H9 (cell line): ENCODE measurements around the gene CXCL14. TPM values are rescaled to one million over a fixed set of nuclear protein-coding genes. Genes with fewer than 3 reads are reported as not detected.

Source experiments
- DNase-seq: peaks from one replicate; pipeline ENCODE4 v3.0.0-alpha.2; 2017
- H2AFZ ChIP-seq: one replicate; pipeline ENCODE4 v1.6.1; 2013; ENCODE audit warnings: mild to moderate bottlenecking, low read length, control low read depth, moderate library complexity
- H2AK5ac ChIP-seq: 2 replicates; pipeline ENCODE4 v1.6.1; 2013; ENCODE audit warnings: low read length, control low read depth, mixed read lengths; ENCODE audit not compliant: insufficient read length
- H2BK120ac ChIP-seq: one replicate; pipeline ENCODE4 v1.6.1; 2013; ENCODE audit warnings: low read depth, mild to moderate bottlenecking, low read length, control low read depth, inconsistent platforms; ENCODE audit not compliant: poor library complexity, severe bottlenecking
- H2BK12ac ChIP-seq: 2 replicates; pipeline ENCODE4 v1.6.1; 2013; ENCODE audit warnings: low read length, control low read depth, mixed read lengths, low read depth; ENCODE audit not compliant: insufficient read length
- H2BK15ac ChIP-seq: 2 replicates; pipeline ENCODE4 v1.6.1; 2013; ENCODE audit warnings: low read depth, low read length, control low read depth
- H2BK20ac ChIP-seq: one replicate; pipeline ENCODE4 v1.6.1; 2013; ENCODE audit warnings: low read depth, mild to moderate bottlenecking, low read length, control low read depth, inconsistent platforms; ENCODE audit not compliant: poor library complexity, severe bottlenecking
- H2BK5ac ChIP-seq: 2 replicates; pipeline ENCODE4 v1.6.1; 2013; ENCODE audit warnings: low read length, control low read depth, mixed read lengths; ENCODE audit not compliant: insufficient read length
- H3K14ac ChIP-seq: 2 replicates; pipeline ENCODE4 v1.6.1; 2013; ENCODE audit warnings: low read length, control low read depth; ENCODE audit not compliant: insufficient read depth
- H3K18ac ChIP-seq: 2 replicates; pipeline ENCODE4 v1.6.1; 2013; ENCODE audit warnings: low read depth, mild to moderate bottlenecking, mixed read lengths, low read length, control low read depth; ENCODE audit not compliant: insufficient read length
- H3K23ac ChIP-seq: 2 replicates; pipeline ENCODE4 v1.6.1; 2013; ENCODE audit warnings: low read length, control low read depth, mixed read lengths, low read depth; ENCODE audit not compliant: insufficient read length
- H3K23me2 ChIP-seq: 2 replicates; pipeline ENCODE4 v1.6.1; 2013; ENCODE audit warnings: low read depth, mild to moderate bottlenecking, mixed read lengths, low read length, control low read depth; ENCODE audit not compliant: insufficient read length, poor library complexity, severe bottlenecking
- H3K27ac ChIP-seq: 2 replicates; pipeline ENCODE4 v1.5.1; 2013; ENCODE audit warnings: low read length, control low read depth, mixed read lengths, low read depth; ENCODE audit not compliant: insufficient read length
- H3K27me3 ChIP-seq: 2 replicates; pipeline ENCODE4 v1.6.1; 2013; ENCODE audit warnings: low read length, control low read depth, inconsistent platforms; ENCODE audit not compliant: insufficient read depth
- H3K4ac ChIP-seq: 2 replicates; pipeline ENCODE4 v1.6.1; 2013; ENCODE audit warnings: low read depth, mild to moderate bottlenecking, control low read depth, inconsistent platforms, low read length, moderate library complexity
- H3K4me1 ChIP-seq: 2 replicates; pipeline ENCODE4 v1.6.1; 2013; ENCODE audit warnings: low read length, control low read depth, inconsistent platforms; ENCODE audit not compliant: insufficient read depth
- H3K4me2 ChIP-seq: 2 replicates; pipeline ENCODE4 v1.6.1; 2013; ENCODE audit warnings: low read length, control low read depth, mixed read lengths; ENCODE audit not compliant: insufficient read length, insufficient read depth
- H3K56ac ChIP-seq: 2 replicates; pipeline ENCODE4 v1.6.1; 2013; ENCODE audit warnings: low read depth, mild to moderate bottlenecking, mixed read lengths, low read length, control low read depth; ENCODE audit not compliant: insufficient read length
- H3K79me1 ChIP-seq: 2 replicates; pipeline ENCODE4 v1.6.1; 2013; ENCODE audit warnings: low read depth, mild to moderate bottlenecking, moderate library complexity, low read length, control low read depth, inconsistent platforms; ENCODE audit not compliant: insufficient read depth, poor library complexity, severe bottlenecking
- H3K79me2 ChIP-seq: 2 replicates; pipeline ENCODE4 v1.6.1; 2013; ENCODE audit warnings: low read length, control low read depth, inconsistent platforms; ENCODE audit not compliant: insufficient read depth
- H3K9ac ChIP-seq: 2 replicates; pipeline ENCODE4 v1.6.1; 2013; ENCODE audit warnings: low read length, control low read depth, mixed read lengths; ENCODE audit not compliant: insufficient read length; ENCODE audit errors: extremely low read depth
- H3K9me3 ChIP-seq: one replicate; pipeline ENCODE4 v1.6.1; 2013; ENCODE audit warnings: low read depth, low read length, inconsistent platforms; ENCODE audit not compliant: control insufficient read depth
- H3T11ph ChIP-seq: one replicate; pipeline ENCODE4 v1.6.1; 2013; ENCODE audit warnings: mild to moderate bottlenecking, low read length, control low read depth, inconsistent platforms
- H4K20me1 ChIP-seq: one replicate; pipeline ENCODE4 v1.6.1; 2013; ENCODE audit not compliant: control insufficient read depth, insufficient read length, insufficient read depth
- H4K5ac ChIP-seq: 2 replicates; pipeline ENCODE4 v1.6.1; 2013; ENCODE audit warnings: low read depth, mild to moderate bottlenecking, mixed read lengths, low read length, control low read depth; ENCODE audit not compliant: insufficient read length
- H4K8ac ChIP-seq: replicated peaks from 2 replicates; pipeline ENCODE4 v1.6.1; 2013; ENCODE audit warnings: low read length, control low read depth, mixed read lengths, low read depth; ENCODE audit not compliant: insufficient read length
- H4K91ac ChIP-seq: 2 replicates; pipeline ENCODE4 v1.6.1; 2013; ENCODE audit warnings: low read depth, mild to moderate bottlenecking, moderate library complexity, mixed read lengths, low read length, control low read depth; ENCODE audit not compliant: insufficient read length
- H3K27ac Mint-ChIP-seq, 3 experiments: 2 replicates in 2 of 3; 3 replicates in 1 of 3; pipeline ENCODE4 v1.8.0; 2020 to 2021; ENCODE audit warnings: mixed read lengths in 3 of 3, mild to moderate bottlenecking in 1 of 3, moderate library complexity in 1 of 3
- H3K27me3 Mint-ChIP-seq: 2 replicates; pipeline ENCODE4 v1.8.0; 2021; ENCODE audit warnings: low read depth, mild to moderate bottlenecking, moderate library complexity, mixed read lengths
- H3K36me3 Mint-ChIP-seq, 3 experiments: 2 replicates in 2 of 3; 3 replicates in 1 of 3; pipeline ENCODE4 v1.8.0; 2020 to 2021; ENCODE audit warnings: low read depth in 3 of 3, mixed read lengths in 3 of 3; ENCODE audit not compliant: insufficient read depth in 1 of 3
- H3K4me1 Mint-ChIP-seq, 2 experiments: 2 replicates each; pipeline ENCODE4 v1.8.0; 2020; ENCODE audit warnings: mixed read lengths in 2 of 2
- H3K4me3 Mint-ChIP-seq, 2 experiments: 2 replicates in 1 of 2; 3 replicates in 1 of 2; pipeline ENCODE4 v1.8.0; 2020 to 2021; ENCODE audit warnings: mild to moderate bottlenecking in 2 of 2, mixed read lengths in 2 of 2, moderate library complexity in 1 of 2
- H3K9me3 Mint-ChIP-seq, 2 experiments: 2 replicates in 1 of 2; 3 replicates in 1 of 2; pipeline ENCODE4 v1.8.0; 2020; ENCODE audit warnings: mild to moderate bottlenecking in 2 of 2, mixed read lengths in 2 of 2, moderate library complexity in 1 of 2
- CTCF ChIP-seq: fragments of 200-600 bp; sonication (generic); conservative IDR thresholded peaks from 3 replicates; pipeline ENCODE4 v1.8.0; 2021; ENCODE audit warnings: antibody characterized with exemption, mild to moderate bottlenecking
- WGBS: extraction: QIAGEN DNeasy Blood & Tissue Kit; methylation state at CpG from one replicate; pipeline ENCODE4 v1.1.7; 2013; ENCODE audit warnings: missing lambda C conversion rate, low lambda C conversion rate, mixed read lengths; ENCODE audit not compliant: insufficient read length; ENCODE audit errors: extremely low coverage; 5-methylcytosine and 5-hydroxymethylcytosine counted together
- total RNA-seq: library from RNA; stranded (reverse); gene quantifications from 2 replicates; pipeline ENCODE4 v1.2.1, GENCODE V29; 2021

CXCL14 gene
- total RNA-seq, 1 experiment from 2014 or later, result 1.1 TPM

- no peak overlapping the region for H2BK5ac ChIP-seq
- H3K27ac ChIP-seq, result no peak overlapping the region
- no peak overlapping the region for H2AFZ ChIP-seq
- no peak overlapping the region for H4K5ac ChIP-seq
- H3K9me3 ChIP-seq, result no peaks in the 10 kb centered on the region
- peaks cover 27% of the 10 kb centered on the region; the same call in 1 of the 2 replicates for H3K27me3 ChIP-seq
- no peaks in the 10 kb centered on the region for H4K20me1 ChIP-seq
- no peaks in the 10 kb centered on the region for H3K79me1 ChIP-seq
- H3K9me3 Mint-ChIP-seq, result no peaks in the 10 kb centered on the region; a peak in 1 of 5 replicates
- no peak overlapping the region for H2BK12ac ChIP-seq
- no peaks in the 10 kb centered on the region for H3K79me2 ChIP-seq
- no peak overlapping the region for H4K91ac ChIP-seq
- no peak overlapping the region for H2BK15ac ChIP-seq
- H3K23ac ChIP-seq, result no peak overlapping the region
- no CpG with 5 or more reads among the region's 8 CpGs for WGBS
- no peak overlapping the region for H3K4ac ChIP-seq
- TF ChIP-seq CTCF, result no peak
- peak overlapping the region in 1 of 2 experiments; percentile 85; a peak in 1 of 5 replicates for H3K4me3 Mint-ChIP-seq
- peaks cover 76% of the 10 kb centered on the region for H3K27me3 Mint-ChIP-seq
- DNase-seq, result no peak
- H2AK5ac ChIP-seq, result no peak overlapping the region
- no peak overlapping the region for H3K9ac ChIP-seq
- peak overlapping the region; percentile 54 for H3K4me2 ChIP-seq
- H3K14ac ChIP-seq, result no peak overlapping the region
- peaks cover 6% of the 10 kb centered on the region for H3K23me2 ChIP-seq
- H3K36me3 Mint-ChIP-seq, result no peaks in the 10 kb centered on the region
- H3K56ac ChIP-seq, result no peak overlapping the region
- H3K4me1 ChIP-seq, result peaks cover 16% of the 10 kb centered on the region; the same call in 1 of the 2 replicates
- H3T11ph ChIP-seq, result no peak overlapping the region
- no peak overlapping the region for H2BK20ac ChIP-seq
- no peak overlapping the region for H3K27ac Mint-ChIP-seq
- H2BK120ac ChIP-seq, result no peak overlapping the region
- H3K18ac ChIP-seq, result no peak overlapping the region
- H3K4me1 Mint-ChIP-seq, result peaks cover 37 to 40% of the 10 kb centered on the region in 2 experiments
- no peak overlapping the region for H4K8ac ChIP-seq
Observed at GRCh38 chr5:135577421-135577820, 1.4 kb downstream of the CXCL14 start.
